Measurements from ENCODE around the gene GNPAT. TPM values are rescaled to one million over a fixed set of nuclear protein-coding genes. Genes with fewer than 3 reads are reported as not detected.

Gene GNPAT
- total RNA-seq (2014; rRNA removed) (40.5 and 45.8 TPM in 2 replicates), Bru-seq, nascent RNA (percentile 78 among the genes with signal in this experiment), BruChase-seq, experiment 1, labeled RNA remaining after a 6-hour chase (percentile 81 among the genes with signal in this experiment), BruChase-seq, experiment 2, labeled RNA remaining after a 2-hour chase (percentile 84 among the genes with signal in this experiment)
- long read RNA-seq, transcript GNPAT-206 (17 exons, 2,685 nt): minor isoform, 5 of 189 reads
- long read RNA-seq, transcript GNPAT-201 (16 exons, 2,643 nt): major isoform, 123 of 189 reads
- long read RNA-seq, partial matches to known transcripts: 16 of 189 reads
- long read RNA-seq, other reads (novel, unspliced or antisense): 45 of 189 reads

DNA sequence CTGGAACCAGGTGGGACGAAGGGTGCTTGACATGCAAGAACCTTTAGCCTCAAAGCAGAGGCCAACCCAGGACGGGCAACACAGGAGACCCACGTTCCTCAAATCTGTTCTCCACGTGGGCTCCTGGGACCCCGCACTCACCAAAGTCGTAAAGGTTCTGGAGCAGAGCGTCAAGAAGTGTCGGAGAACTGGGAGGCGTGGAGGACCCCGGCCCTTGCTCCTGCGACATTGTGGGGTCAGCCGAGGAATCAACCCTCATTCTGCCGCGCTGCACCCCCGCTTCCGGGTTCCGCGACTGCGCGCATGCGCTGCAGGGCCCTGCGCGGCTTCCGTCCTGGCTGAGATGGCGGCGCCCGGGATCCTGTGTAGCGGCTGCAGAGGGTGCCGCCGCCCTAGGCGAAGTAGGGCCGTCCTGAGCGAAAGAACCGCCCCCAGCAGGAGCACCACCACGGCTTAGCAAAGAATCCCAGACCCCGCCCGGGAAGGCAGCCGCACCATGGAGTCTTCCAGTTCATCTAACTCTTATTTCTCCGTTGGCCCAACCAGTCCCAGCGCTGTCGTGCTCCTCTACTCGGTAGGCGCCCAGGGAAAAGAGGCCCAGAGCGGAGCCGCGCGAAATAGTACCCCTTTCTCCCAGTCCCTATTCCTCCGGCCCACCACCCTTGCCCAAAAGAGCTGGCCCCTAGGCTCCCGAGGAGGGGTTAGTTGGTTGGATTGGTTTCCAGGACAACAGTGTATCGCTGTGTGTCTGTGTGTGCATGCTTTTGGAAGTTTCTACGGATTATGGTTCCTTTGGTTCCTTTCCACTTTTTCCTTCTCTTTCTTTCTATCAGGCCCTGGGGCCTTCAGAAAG, at the start of gene GNPAT:
Gene GNPAT (plus strand): TSS at position 330 of the 853 bp plus-strand sequence. CDS start 167 bp downstream, at position 497.
- peak within 1 kb of the TSS; percentile 85 for H3K4me3 ChIP-seq (ENCODE audit: low read length)
- peak within 1 kb of the TSS; percentile 43 for H3K27ac ChIP-seq (ENCODE audit: low read length)
- H3K9me3 ChIP-seq (ENCODE audit: low read length): no peaks in the 10 kb centered on the region
- intact Hi-C loops (cut with micrococcal nuclease): loop anchor here (5.0 kb wide), 1 partner anchor 361 kb away; no protein-coding TSS in a partner anchor
- peaks cover 17% of the 10 kb centered on the region; the same call in 1 of the 2 replicates for H3K36me3 ChIP-seq (ENCODE audit: low read depth, low read length)
- H3K9me2 ChIP-seq (replicated peaks; ENCODE audit: low read length): no peaks in the 10 kb centered on the region
- peak within 1 kb of the TSS; percentile 93 for H3K4me2 ChIP-seq (ENCODE audit: low read length)
- CTCF ChIA-PET: no interaction called here
- H2AFZ ChIP-seq (ENCODE audit: low read length): peak within 1 kb of the TSS; percentile 96
- ATAC-seq (peak; percentile 94), DNase-seq (peak; percentile 89)
- TF ChIP-seq EZH2 (IDR thresholded peaks at IDR 0.05; ENCODE audit: low read length, unreplicated experiment): no peak
- TF ChIP-seq, protein P1, sequence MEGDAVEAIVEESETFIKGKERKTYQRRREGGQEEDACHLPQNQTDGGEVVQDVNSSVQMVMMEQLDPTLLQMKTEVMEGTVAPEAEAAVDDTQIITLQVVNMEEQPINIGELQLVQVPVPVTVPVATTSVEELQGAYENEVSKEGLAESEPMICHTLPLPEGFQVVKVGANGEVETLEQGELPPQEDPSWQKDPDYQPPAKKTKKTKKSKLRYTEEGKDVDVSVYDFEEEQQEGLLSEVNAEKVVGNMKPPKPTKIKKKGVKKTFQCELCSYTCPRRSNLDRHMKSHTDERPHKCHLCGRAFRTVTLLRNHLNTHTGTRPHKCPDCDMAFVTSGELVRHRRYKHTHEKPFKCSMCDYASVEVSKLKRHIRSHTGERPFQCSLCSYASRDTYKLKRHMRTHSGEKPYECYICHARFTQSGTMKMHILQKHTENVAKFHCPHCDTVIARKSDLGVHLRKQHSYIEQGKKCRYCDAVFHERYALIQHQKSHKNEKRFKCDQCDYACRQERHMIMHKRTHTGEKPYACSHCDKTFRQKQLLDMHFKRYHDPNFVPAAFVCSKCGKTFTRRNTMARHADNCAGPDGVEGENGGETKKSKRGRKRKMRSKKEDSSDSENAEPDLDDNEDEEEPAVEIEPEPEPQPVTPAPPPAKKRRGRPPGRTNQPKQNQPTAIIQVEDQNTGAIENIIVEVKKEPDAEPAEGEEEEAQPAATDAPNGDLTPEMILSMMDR (conservative IDR thresholded peaks at IDR 0.05; ENCODE audit: low read depth, low read length): no peak
- no peak for TF ChIP-seq EZH2phosphoT487 (IDR thresholded peaks at IDR 0.05; ENCODE audit: borderline replicate concordance, low read length)
- H3K4me1 ChIP-seq (ENCODE audit: insufficient read depth, low read length): peaks cover 25% of the 10 kb centered on the region
- POLR2A ChIA-PET (ENCODE audit: unreplicated experiment): no interaction called here
- no peaks in the 10 kb centered on the region for H3K27me3 ChIP-seq (ENCODE audit: low read length)
- H3K9ac ChIP-seq (ENCODE audit: low read length): peak within 1 kb of the TSS; percentile 94
- H4K20me1 ChIP-seq (ENCODE audit: low read length): no peaks in the 10 kb centered on the region
- H3K79me2 ChIP-seq (ENCODE audit: low read length): peaks cover 61% of the 10 kb centered on the region
- no peaks in the 10 kb centered on the region for H3F3A ChIP-seq (ENCODE audit: low read length, unreplicated experiment)
- TSS peak; percentile 57 for BruUV-seq (replicated peaks)

DNA sequence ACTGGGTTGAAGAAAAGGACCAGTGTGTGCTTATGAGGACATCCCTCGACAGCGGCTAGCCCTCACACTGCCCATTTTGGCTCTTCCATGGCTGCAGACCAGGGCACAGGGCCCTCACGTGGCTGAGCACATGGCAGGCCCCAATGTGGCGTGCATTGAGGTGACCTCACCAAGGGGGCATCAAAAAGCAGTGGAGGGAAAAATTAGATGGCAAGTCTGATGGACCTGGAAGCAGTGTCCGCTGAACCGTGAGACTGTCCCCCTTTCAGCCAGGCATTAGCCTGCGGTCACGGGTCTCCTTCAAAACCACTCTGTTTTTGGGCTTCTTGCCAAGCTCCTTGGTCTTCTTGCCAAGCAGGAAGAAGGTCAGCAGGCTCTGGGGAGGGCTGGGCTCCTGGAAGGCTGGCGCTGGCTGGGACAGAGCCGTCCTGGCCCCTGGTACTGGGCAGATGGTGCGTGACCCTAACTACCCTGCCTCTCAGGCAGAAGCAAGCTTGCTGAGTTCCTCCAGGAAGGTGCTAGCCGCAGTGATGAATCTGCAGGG, 48.3 kb upstream of the GNPAT start:
- intact Hi-C loops (cut with micrococcal nuclease): no loop called here
- no peaks in the 10 kb centered on the region for H3K9me2 ChIP-seq (replicated peaks; ENCODE audit: low read length)
- no peak overlapping the region for H3K27ac ChIP-seq (ENCODE audit: low read length)
- H4K20me1 ChIP-seq (ENCODE audit: low read length): no peaks in the 10 kb centered on the region
- DNase-seq (peak; percentile 30), ATAC-seq (no peak)
- no peaks in the 10 kb centered on the region for H3F3A ChIP-seq (ENCODE audit: low read length, unreplicated experiment)
- no TSS peak for BruUV-seq (replicated peaks)
- H3K36me3 ChIP-seq (ENCODE audit: low read depth, low read length): no peaks in the 10 kb centered on the region
- TF ChIP-seq, protein P1 (conservative IDR thresholded peaks at IDR 0.05; ENCODE audit: low read depth, low read length): no peak
- no peak for TF ChIP-seq EZH2 (IDR thresholded peaks at IDR 0.05; ENCODE audit: low read length, unreplicated experiment)
- TF ChIP-seq EZH2phosphoT487 (IDR thresholded peaks at IDR 0.05; ENCODE audit: borderline replicate concordance, low read length): no peak
- POLR2A ChIA-PET (ENCODE audit: unreplicated experiment): no interaction called here
- no peak overlapping the region for H3K9ac ChIP-seq (ENCODE audit: low read length)
- H3K27me3 ChIP-seq (ENCODE audit: low read length): peaks cover 23% of the 10 kb centered on the region
- no peak overlapping the region for H3K4me3 ChIP-seq (ENCODE audit: low read length)
- H3K4me2 ChIP-seq (ENCODE audit: low read length): no peak overlapping the region
- H3K4me1 ChIP-seq (ENCODE audit: insufficient read depth, low read length): no peaks in the 10 kb centered on the region
- H3K9me3 ChIP-seq (ENCODE audit: low read length): no peaks in the 10 kb centered on the region
- no peaks in the 10 kb centered on the region for H3K79me2 ChIP-seq (ENCODE audit: low read length)
- CTCF ChIA-PET: no interaction called here
- H2AFZ ChIP-seq (ENCODE audit: low read length): no peak overlapping the region
